GM21529 (cell line): ENCODE measurements around the gene BCKDHB.

Experiments used
- ATAC-seq: cut with Tn5 transposase; IDR thresholded peaks from one replicate; pipeline ENCODE4 v1.9.1; 2021; ENCODE audit not compliant: unreplicated experiment

BCKDHB gene

GRCh38 chr6:80366714-80367113 is 260.2 kb downstream of the BCKDHB start:
- ATAC-seq, result no peak

DNA sequence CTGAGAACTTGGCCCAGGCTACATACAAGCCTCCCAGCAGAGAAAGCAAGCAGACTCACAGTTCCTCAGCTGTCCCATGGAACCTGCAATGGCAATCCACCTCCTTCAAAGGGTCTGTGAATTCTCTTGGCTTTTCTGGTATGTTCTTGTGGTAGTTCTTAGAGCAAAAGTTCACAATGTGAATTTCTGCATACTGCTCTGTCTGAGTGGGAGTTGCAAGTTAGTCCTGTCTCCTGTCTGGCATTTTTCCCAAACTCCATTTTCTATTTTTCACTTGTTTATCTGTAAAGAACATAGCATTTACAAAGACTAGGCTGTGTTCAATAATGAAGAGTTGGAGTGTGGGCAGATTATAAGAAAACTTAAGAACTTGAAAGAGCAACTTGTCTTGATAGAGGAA is 269.9 kb downstream of the BCKDHB start:
- ATAC-seq, result no peak

- no peak for ATAC-seq
Measured at GRCh38 chr6:80380566-80380965, 274.1 kb downstream of the BCKDHB start.

DNA sequence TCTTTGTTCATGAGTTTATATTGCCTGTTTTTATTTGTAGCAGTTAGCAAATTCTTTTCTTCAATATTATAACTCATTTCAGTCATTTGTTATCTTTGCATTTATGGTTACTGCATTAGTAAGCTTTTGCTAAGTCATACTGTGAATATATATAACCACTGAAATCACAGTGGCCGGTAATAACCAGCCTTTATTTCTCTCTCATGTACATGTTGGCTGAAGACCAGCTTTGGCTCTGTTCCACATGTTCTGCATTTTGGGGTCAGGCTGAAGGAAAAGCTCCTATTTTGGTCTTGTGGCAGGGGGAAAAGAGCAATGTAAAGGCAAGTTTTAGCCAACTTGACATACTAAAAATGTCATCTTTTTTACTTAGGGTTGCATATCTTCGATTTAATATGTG is 276.3 kb downstream of the BCKDHB start:
- ATAC-seq, result no peak

DNA sequence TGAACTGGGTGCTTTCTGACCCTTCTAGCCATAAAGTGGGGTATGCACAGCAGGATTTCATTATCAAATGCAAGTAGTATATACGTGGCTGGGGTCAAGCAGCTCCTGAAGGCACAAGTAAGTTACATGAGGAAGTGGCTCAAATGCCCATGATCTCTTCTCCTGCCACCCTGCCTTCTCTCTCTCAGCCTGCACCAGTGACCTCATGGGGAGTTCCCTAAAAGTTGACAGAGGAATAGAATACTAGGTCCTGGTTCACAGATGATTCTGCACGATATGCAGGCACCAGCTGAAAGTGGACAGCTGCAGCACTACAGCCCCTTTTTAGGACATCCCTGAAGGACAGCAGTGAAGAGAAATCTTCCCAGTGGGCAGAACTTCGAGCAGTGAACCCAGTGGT is 282.0 kb downstream of the BCKDHB start:
- ATAC-seq, result no peak
